MM.1S (cell line): ENCODE data around the gene HECW1.
A peak's percentile ranks its signal among the peaks of the same experiment; 100 is the strongest.

Experiments used
- DNase-seq: peaks from one replicate; pipeline ENCODE4 v3.0.0-alpha.2; 2015
- H2AFZ ChIP-seq: fragments of 300-600 bp; sonication (generic); 2 replicates; pipeline ENCODE4 v1.6.0; 2016; ENCODE audit warnings: antibody characterized with exemption, low read length
- H3F3A ChIP-seq: fragments of 300-600 bp; sonication (generic); 2 replicates; pipeline ENCODE4 v1.6.1; 2016; ENCODE audit warnings: mild to moderate bottlenecking, antibody characterized with exemption, low read length, moderate library complexity, mixed read lengths; ENCODE audit not compliant: insufficient read depth
- H3K27ac ChIP-seq: fragments of 300-600 bp; sonication (generic); 2 replicates; pipeline ENCODE4 v1.5.1; 2016; ENCODE audit warnings: mild to moderate bottlenecking, low read length
- H3K27me3 ChIP-seq: fragments of 300-600 bp; sonication (generic); replicated peaks from 2 replicates; pipeline ENCODE4 v1.6.0; 2016; ENCODE audit warnings: low read length; ENCODE audit not compliant: insufficient read depth
- H3K36me3 ChIP-seq: fragments of 300-600 bp; sonication (generic); replicated peaks from 2 replicates; pipeline ENCODE4 v1.6.1; 2016; ENCODE audit warnings: mild to moderate bottlenecking, low read length, mixed read lengths; ENCODE audit not compliant: insufficient read depth
- H3K4me1 ChIP-seq: fragments of 300-600 bp; sonication (generic); 2 replicates; pipeline ENCODE4 v1.6.1; 2016; ENCODE audit warnings: low read length, mixed read lengths
- H3K4me2 ChIP-seq: fragments of 300-600 bp; sonication (generic); 2 replicates; pipeline ENCODE4 v1.6.0; 2016; ENCODE audit warnings: low read depth, low read length
- H3K4me3 ChIP-seq: fragments of 300-600 bp; sonication (generic); 2 replicates; pipeline ENCODE4 v1.5.1; 2016; ENCODE audit warnings: low read length, mixed read lengths
- H3K79me2 ChIP-seq: fragments of 300-600 bp; sonication (generic); 2 replicates; pipeline ENCODE4 v1.6.1; 2016; ENCODE audit warnings: mixed run types, low read length, mixed read lengths
- H3K9ac ChIP-seq: fragments of 300-600 bp; sonication (generic); 2 replicates; pipeline ENCODE4 v1.6.1; 2016; ENCODE audit warnings: low read length, mixed read lengths
- H3K9me2 ChIP-seq: fragments of 300-600 bp; sonication (generic); replicated peaks from 2 replicates; pipeline ENCODE4 v1.6.1; 2016; ENCODE audit warnings: mild to moderate bottlenecking, low read length, mixed read lengths; ENCODE audit not compliant: insufficient read depth
- H3K9me3 ChIP-seq: fragments of 300-600 bp; sonication (generic); replicated peaks from 2 replicates; pipeline ENCODE4 v1.6.1; 2016; ENCODE audit warnings: mild to moderate bottlenecking, low read length, mixed read lengths; ENCODE audit not compliant: insufficient read depth
- H4K20me1 ChIP-seq: fragments of 300-600 bp; sonication (generic); 2 replicates; pipeline ENCODE4 v1.6.1; 2016; ENCODE audit warnings: mild to moderate bottlenecking, low read length, moderate library complexity, mixed read lengths; ENCODE audit not compliant: insufficient read depth
- CTCF ChIP-seq: fragments of 300-600 bp; sonication (generic); IDR thresholded peaks from 2 replicates; pipeline ENCODE4 v1.5.1; 2016; ENCODE audit warnings: antibody characterized with exemption, low read length, mixed read lengths
- EZH2 ChIP-seq: fragments of 300-600 bp; sonication (generic); optimal IDR thresholded peaks from 2 replicates; pipeline ENCODE3; 2017; ENCODE audit warnings: low read depth, mild to moderate bottlenecking, antibody characterized with exemption, low read length, mixed read lengths
- EZH2phosphoT487 ChIP-seq: fragments of 300-600 bp; sonication (generic); IDR thresholded peaks from 2 replicates; pipeline ENCODE4 v1.6.1; 2018; ENCODE audit warnings: antibody characterized with exemption, low read length

Gene HECW1

GRCh38 chr7:43450894-43451293 is 338.4 kb downstream of the HECW1 start:
- Histone ChIP-seq H3K9me3 (no peaks in the 10 kb centered on the region), H3K4me1 (peaks cover 4% of the 10 kb centered on the region; the same call in 1 of the 2 replicates), H3K36me3 (no peaks in the 10 kb centered on the region), H3K9me2 (no peaks in the 10 kb centered on the region), H3K27me3 (no peaks in the 10 kb centered on the region), H3K27ac (no peak overlapping the region), H3K4me2 (no peak overlapping the region), H3K4me3 (no peak overlapping the region), H4K20me1 (no peaks in the 10 kb centered on the region), H2AFZ (no peak overlapping the region), H3K9ac (no peak overlapping the region), H3F3A (no peaks in the 10 kb centered on the region), H3K79me2 (no peaks in the 10 kb centered on the region)
- DNase-seq: no peak
- no peak for TF ChIP-seq EZH2
- TF ChIP-seq EZH2phosphoT487: no peak
- no peak for TF ChIP-seq CTCF

- Histone ChIP-seq H3K9me2 (no peaks in the 10 kb centered on the region), H3K4me2 (peak overlapping the region; percentile 35; the same call in 1 of the 2 replicates), H3F3A (no peaks in the 10 kb centered on the region), H3K9ac (no peak overlapping the region), H3K4me3 (no peak overlapping the region), H3K27ac (no peak overlapping the region), H2AFZ (peak overlapping the region; percentile 25; the same call in 1 of the 2 replicates), H3K4me1 (peaks cover 4% of the 10 kb centered on the region; the same call in 1 of the 2 replicates), H3K79me2 (no peaks in the 10 kb centered on the region), H3K27me3 (no peaks in the 10 kb centered on the region), H4K20me1 (no peaks in the 10 kb centered on the region), H3K9me3 (no peaks in the 10 kb centered on the region), H3K36me3 (no peaks in the 10 kb centered on the region)
- DNase-seq: peak; percentile 58
- peak; percentile 64 for TF ChIP-seq CTCF
- TF ChIP-seq EZH2phosphoT487: no peak
- TF ChIP-seq EZH2: no peak
These were observed 342.6 kb downstream of the HECW1 start for GRCh38 chr7:43454936-43455518.

GRCh38 chr7:43456200-43456599 is 343.8 kb downstream of the HECW1 start:
- no peak overlapping the region for H2AFZ ChIP-seq

GRCh38 chr7:43458330-43459018 is 346.0 kb downstream of the HECW1 start:
- no peak for DNase-seq
- no peak for TF ChIP-seq EZH2
- TF ChIP-seq CTCF: no peak
- TF ChIP-seq EZH2phosphoT487: no peak
- Histone ChIP-seq H3K9ac (no peak overlapping the region), H3F3A (no peaks in the 10 kb centered on the region), H3K9me2 (no peaks in the 10 kb centered on the region), H3K4me1 (peaks cover 8% of the 10 kb centered on the region), H3K36me3 (no peaks in the 10 kb centered on the region), H3K79me2 (no peaks in the 10 kb centered on the region), H2AFZ (no peak overlapping the region), H3K9me3 (no peaks in the 10 kb centered on the region), H3K4me2 (no peak overlapping the region), H3K4me3 (no peak overlapping the region), H4K20me1 (no peaks in the 10 kb centered on the region), H3K27me3 (no peaks in the 10 kb centered on the region), H3K27ac (no peak overlapping the region)

More at GRCh38 chr7:43456200-43456599, 343.8 kb downstream of the HECW1 start:
- no peak for TF ChIP-seq EZH2phosphoT487
- Histone ChIP-seq H3K4me3 (no peak overlapping the region), H3K4me1 (peaks cover 4% of the 10 kb centered on the region; the same call in 1 of the 2 replicates), H3K79me2 (no peaks in the 10 kb centered on the region), H3K4me2 (no peak overlapping the region), H3K27me3 (no peaks in the 10 kb centered on the region), H4K20me1 (no peaks in the 10 kb centered on the region), H3K9me2 (no peaks in the 10 kb centered on the region), H3K36me3 (no peaks in the 10 kb centered on the region), H3F3A (no peaks in the 10 kb centered on the region), H3K9ac (no peak overlapping the region), H3K9me3 (no peaks in the 10 kb centered on the region), H3K27ac (no peak overlapping the region)
- no peak for DNase-seq
